H9 (cell line): ENCODE results near the gene QSOX2. TPM values are rescaled to one million over a fixed set of nuclear protein-coding genes. Genes with fewer than 3 reads are reported as not detected.

Experiments
- DNase-seq: peaks from one replicate; pipeline ENCODE4 v3.0.0-alpha.2; 2017
- H2AFZ ChIP-seq: one replicate; pipeline ENCODE4 v1.6.1; 2013; ENCODE audit warnings: mild to moderate bottlenecking, low read length, control low read depth, moderate library complexity
- H2AK5ac ChIP-seq: 2 replicates; pipeline ENCODE4 v1.6.1; 2013; ENCODE audit warnings: low read length, control low read depth, mixed read lengths; ENCODE audit not compliant: insufficient read length
- H2BK120ac ChIP-seq: one replicate; pipeline ENCODE4 v1.6.1; 2013; ENCODE audit warnings: low read depth, mild to moderate bottlenecking, low read length, control low read depth, inconsistent platforms; ENCODE audit not compliant: poor library complexity, severe bottlenecking
- H2BK12ac ChIP-seq: 2 replicates; pipeline ENCODE4 v1.6.1; 2013; ENCODE audit warnings: low read length, control low read depth, mixed read lengths, low read depth; ENCODE audit not compliant: insufficient read length
- H2BK15ac ChIP-seq: 2 replicates; pipeline ENCODE4 v1.6.1; 2013; ENCODE audit warnings: low read depth, low read length, control low read depth
- H2BK20ac ChIP-seq: one replicate; pipeline ENCODE4 v1.6.1; 2013; ENCODE audit warnings: low read depth, mild to moderate bottlenecking, low read length, control low read depth, inconsistent platforms; ENCODE audit not compliant: poor library complexity, severe bottlenecking
- H2BK5ac ChIP-seq: 2 replicates; pipeline ENCODE4 v1.6.1; 2013; ENCODE audit warnings: low read length, control low read depth, mixed read lengths; ENCODE audit not compliant: insufficient read length
- H3K14ac ChIP-seq: 2 replicates; pipeline ENCODE4 v1.6.1; 2013; ENCODE audit warnings: low read length, control low read depth; ENCODE audit not compliant: insufficient read depth
- H3K18ac ChIP-seq: 2 replicates; pipeline ENCODE4 v1.6.1; 2013; ENCODE audit warnings: low read depth, mild to moderate bottlenecking, mixed read lengths, low read length, control low read depth; ENCODE audit not compliant: insufficient read length
- H3K23ac ChIP-seq: 2 replicates; pipeline ENCODE4 v1.6.1; 2013; ENCODE audit warnings: low read length, control low read depth, mixed read lengths, low read depth; ENCODE audit not compliant: insufficient read length
- H3K23me2 ChIP-seq: 2 replicates; pipeline ENCODE4 v1.6.1; 2013; ENCODE audit warnings: low read depth, mild to moderate bottlenecking, mixed read lengths, low read length, control low read depth; ENCODE audit not compliant: insufficient read length, poor library complexity, severe bottlenecking
- H3K27ac ChIP-seq: 2 replicates; pipeline ENCODE4 v1.5.1; 2013; ENCODE audit warnings: low read length, control low read depth, mixed read lengths, low read depth; ENCODE audit not compliant: insufficient read length
- H3K27me3 ChIP-seq: 2 replicates; pipeline ENCODE4 v1.6.1; 2013; ENCODE audit warnings: low read length, control low read depth, inconsistent platforms; ENCODE audit not compliant: insufficient read depth
- H3K4ac ChIP-seq: 2 replicates; pipeline ENCODE4 v1.6.1; 2013; ENCODE audit warnings: low read depth, mild to moderate bottlenecking, control low read depth, inconsistent platforms, low read length, moderate library complexity
- H3K4me1 ChIP-seq: 2 replicates; pipeline ENCODE4 v1.6.1; 2013; ENCODE audit warnings: low read length, control low read depth, inconsistent platforms; ENCODE audit not compliant: insufficient read depth
- H3K4me2 ChIP-seq: 2 replicates; pipeline ENCODE4 v1.6.1; 2013; ENCODE audit warnings: low read length, control low read depth, mixed read lengths; ENCODE audit not compliant: insufficient read length, insufficient read depth
- H3K56ac ChIP-seq: 2 replicates; pipeline ENCODE4 v1.6.1; 2013; ENCODE audit warnings: low read depth, mild to moderate bottlenecking, mixed read lengths, low read length, control low read depth; ENCODE audit not compliant: insufficient read length
- H3K79me1 ChIP-seq: 2 replicates; pipeline ENCODE4 v1.6.1; 2013; ENCODE audit warnings: low read depth, mild to moderate bottlenecking, moderate library complexity, low read length, control low read depth, inconsistent platforms; ENCODE audit not compliant: insufficient read depth, poor library complexity, severe bottlenecking
- H3K79me2 ChIP-seq: 2 replicates; pipeline ENCODE4 v1.6.1; 2013; ENCODE audit warnings: low read length, control low read depth, inconsistent platforms; ENCODE audit not compliant: insufficient read depth
- H3K9ac ChIP-seq: 2 replicates; pipeline ENCODE4 v1.6.1; 2013; ENCODE audit warnings: low read length, control low read depth, mixed read lengths; ENCODE audit not compliant: insufficient read length; ENCODE audit errors: extremely low read depth
- H3K9me3 ChIP-seq: one replicate; pipeline ENCODE4 v1.6.1; 2013; ENCODE audit warnings: low read depth, low read length, inconsistent platforms; ENCODE audit not compliant: control insufficient read depth
- H3T11ph ChIP-seq: one replicate; pipeline ENCODE4 v1.6.1; 2013; ENCODE audit warnings: mild to moderate bottlenecking, low read length, control low read depth, inconsistent platforms
- H4K20me1 ChIP-seq: one replicate; pipeline ENCODE4 v1.6.1; 2013; ENCODE audit not compliant: control insufficient read depth, insufficient read length, insufficient read depth
- H4K5ac ChIP-seq: 2 replicates; pipeline ENCODE4 v1.6.1; 2013; ENCODE audit warnings: low read depth, mild to moderate bottlenecking, mixed read lengths, low read length, control low read depth; ENCODE audit not compliant: insufficient read length
- H4K8ac ChIP-seq: replicated peaks from 2 replicates; pipeline ENCODE4 v1.6.1; 2013; ENCODE audit warnings: low read length, control low read depth, mixed read lengths, low read depth; ENCODE audit not compliant: insufficient read length
- H4K91ac ChIP-seq: 2 replicates; pipeline ENCODE4 v1.6.1; 2013; ENCODE audit warnings: low read depth, mild to moderate bottlenecking, moderate library complexity, mixed read lengths, low read length, control low read depth; ENCODE audit not compliant: insufficient read length
- H3K27ac Mint-ChIP-seq, 3 experiments: 2 replicates in 2 of 3; 3 replicates in 1 of 3; pipeline ENCODE4 v1.8.0; 2020 to 2021; ENCODE audit warnings: mixed read lengths in 3 of 3, mild to moderate bottlenecking in 1 of 3, moderate library complexity in 1 of 3
- H3K27me3 Mint-ChIP-seq: 2 replicates; pipeline ENCODE4 v1.8.0; 2021; ENCODE audit warnings: low read depth, mild to moderate bottlenecking, moderate library complexity, mixed read lengths
- H3K36me3 Mint-ChIP-seq, 3 experiments: 2 replicates in 2 of 3; 3 replicates in 1 of 3; pipeline ENCODE4 v1.8.0; 2020 to 2021; ENCODE audit warnings: low read depth in 3 of 3, mixed read lengths in 3 of 3; ENCODE audit not compliant: insufficient read depth in 1 of 3
- H3K4me1 Mint-ChIP-seq, 2 experiments: 2 replicates each; pipeline ENCODE4 v1.8.0; 2020; ENCODE audit warnings: mixed read lengths in 2 of 2
- H3K4me3 Mint-ChIP-seq, 2 experiments: 2 replicates in 1 of 2; 3 replicates in 1 of 2; pipeline ENCODE4 v1.8.0; 2020 to 2021; ENCODE audit warnings: mild to moderate bottlenecking in 2 of 2, mixed read lengths in 2 of 2, moderate library complexity in 1 of 2
- H3K9me3 Mint-ChIP-seq, 2 experiments: 2 replicates in 1 of 2; 3 replicates in 1 of 2; pipeline ENCODE4 v1.8.0; 2020; ENCODE audit warnings: mild to moderate bottlenecking in 2 of 2, mixed read lengths in 2 of 2, moderate library complexity in 1 of 2
- WGBS: extraction: QIAGEN DNeasy Blood & Tissue Kit; methylation state at CpG from one replicate; pipeline ENCODE4 v1.1.7; 2013; ENCODE audit warnings: missing lambda C conversion rate, low lambda C conversion rate, mixed read lengths; ENCODE audit not compliant: insufficient read length; ENCODE audit errors: extremely low coverage; 5-methylcytosine and 5-hydroxymethylcytosine counted together
- total RNA-seq: library from RNA; stranded (reverse); gene quantifications from 2 replicates; pipeline ENCODE4 v1.2.1, GENCODE V29; 2021
- TF ChIP-seq, protein P1 (sequence below): fragments of 200-600 bp; sonication (generic); conservative IDR thresholded peaks from 3 replicates; pipeline ENCODE4 v1.8.0; 2021; ENCODE audit warnings: antibody characterized with exemption, mild to moderate bottlenecking

The QSOX2 gene
- total RNA-seq, 1 experiment from 2014 or later: 25.8 TPM

DNA sequence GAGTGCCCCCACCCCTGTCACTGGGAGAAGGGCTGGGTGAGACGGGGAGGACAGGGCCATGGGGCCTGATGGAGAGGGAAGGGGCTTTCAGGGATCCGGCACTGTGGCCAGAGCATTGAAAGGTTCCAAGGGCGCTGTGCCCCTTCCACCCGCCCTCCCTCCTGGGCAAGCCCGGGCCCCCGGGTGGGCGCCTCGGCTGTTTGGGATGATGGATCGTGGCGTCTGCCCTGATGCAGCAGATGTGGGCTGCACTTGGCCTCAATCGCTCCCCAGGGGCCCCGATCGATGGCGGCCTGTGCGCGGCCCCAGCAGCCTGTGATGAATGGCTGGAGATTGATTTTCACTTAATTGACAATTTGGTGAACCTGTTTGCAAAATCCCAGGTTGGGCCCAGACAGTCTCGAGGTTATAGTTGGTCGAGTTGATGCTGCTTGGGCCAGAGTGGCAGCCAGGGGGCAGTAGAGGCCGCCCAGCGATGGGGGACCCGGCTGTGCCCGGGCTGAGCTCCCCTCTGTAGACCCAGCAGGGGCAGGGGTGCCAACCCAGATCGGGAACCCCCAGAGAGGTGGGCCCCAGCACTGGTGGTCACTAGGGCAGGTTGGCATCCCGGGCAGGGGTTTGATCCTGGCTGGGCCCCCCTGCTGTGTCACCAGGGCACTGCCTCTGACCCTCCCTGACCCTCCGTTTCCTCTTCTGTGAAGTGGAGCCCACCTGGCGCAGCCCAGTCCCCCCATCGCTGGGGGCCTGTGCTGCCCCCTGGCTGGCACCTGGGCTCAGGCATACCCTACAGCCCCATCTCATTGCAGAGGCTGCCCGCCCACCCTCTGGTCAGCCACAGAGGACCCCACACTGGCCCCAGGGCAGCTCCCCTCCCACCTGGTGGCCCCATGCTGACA lies 75.4 kb downstream of the QSOX2 start:
- H4K5ac ChIP-seq: no peak overlapping the region
- H3K27ac ChIP-seq: no peak overlapping the region
- no peak overlapping the region for H3T11ph ChIP-seq
- WGBS: no CpG with 5 or more reads among the region's 28 CpGs
- H3K27ac Mint-ChIP-seq: peak overlapping the region in 2 of 3 experiments; percentile 59 to 96; a peak in 3 of 7 replicates
- H3K9me3 Mint-ChIP-seq: peaks cover 3 to 5% of the 10 kb centered on the region in 2 experiments; a peak in 3 of 5 replicates
- no peak overlapping the region for H3K23ac ChIP-seq
- H4K8ac ChIP-seq: no peak overlapping the region
- H2AK5ac ChIP-seq: no peak overlapping the region
- no peak overlapping the region for H3K14ac ChIP-seq
- H2BK12ac ChIP-seq: no peak overlapping the region
- H2BK20ac ChIP-seq: no peak overlapping the region
- H3K4me1 Mint-ChIP-seq: peaks cover 22 to 39% of the 10 kb centered on the region in 2 experiments
- H3K9ac ChIP-seq: no peak overlapping the region
- no peaks in the 10 kb centered on the region for H3K79me2 ChIP-seq
- H2AFZ ChIP-seq: no peak overlapping the region
- no peaks in the 10 kb centered on the region for H3K79me1 ChIP-seq
- H4K91ac ChIP-seq: no peak overlapping the region
- H3K4me2 ChIP-seq: no peak overlapping the region
- peak; percentile 70 for DNase-seq
- peaks cover 2% of the 10 kb centered on the region for H3K27me3 Mint-ChIP-seq
- no peak overlapping the region for H3K4me3 Mint-ChIP-seq
- TF ChIP-seq, protein P1, sequence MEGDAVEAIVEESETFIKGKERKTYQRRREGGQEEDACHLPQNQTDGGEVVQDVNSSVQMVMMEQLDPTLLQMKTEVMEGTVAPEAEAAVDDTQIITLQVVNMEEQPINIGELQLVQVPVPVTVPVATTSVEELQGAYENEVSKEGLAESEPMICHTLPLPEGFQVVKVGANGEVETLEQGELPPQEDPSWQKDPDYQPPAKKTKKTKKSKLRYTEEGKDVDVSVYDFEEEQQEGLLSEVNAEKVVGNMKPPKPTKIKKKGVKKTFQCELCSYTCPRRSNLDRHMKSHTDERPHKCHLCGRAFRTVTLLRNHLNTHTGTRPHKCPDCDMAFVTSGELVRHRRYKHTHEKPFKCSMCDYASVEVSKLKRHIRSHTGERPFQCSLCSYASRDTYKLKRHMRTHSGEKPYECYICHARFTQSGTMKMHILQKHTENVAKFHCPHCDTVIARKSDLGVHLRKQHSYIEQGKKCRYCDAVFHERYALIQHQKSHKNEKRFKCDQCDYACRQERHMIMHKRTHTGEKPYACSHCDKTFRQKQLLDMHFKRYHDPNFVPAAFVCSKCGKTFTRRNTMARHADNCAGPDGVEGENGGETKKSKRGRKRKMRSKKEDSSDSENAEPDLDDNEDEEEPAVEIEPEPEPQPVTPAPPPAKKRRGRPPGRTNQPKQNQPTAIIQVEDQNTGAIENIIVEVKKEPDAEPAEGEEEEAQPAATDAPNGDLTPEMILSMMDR: peak; percentile 92
- no peak overlapping the region for H3K56ac ChIP-seq
- H3K36me3 Mint-ChIP-seq: no peaks in the 10 kb centered on the region; a peak in 3 of 7 replicates
- no peaks in the 10 kb centered on the region for H3K9me3 ChIP-seq
- H3K23me2 ChIP-seq: no peaks in the 10 kb centered on the region
- no peaks in the 10 kb centered on the region for H3K27me3 ChIP-seq
- H2BK120ac ChIP-seq: no peak overlapping the region
- H4K20me1 ChIP-seq: no peaks in the 10 kb centered on the region
- no peak overlapping the region for H3K18ac ChIP-seq
- no peak overlapping the region for H2BK5ac ChIP-seq
- peaks cover 1% of the 10 kb centered on the region; the same call in 1 of the 2 replicates for H3K4me1 ChIP-seq
- H3K4ac ChIP-seq: no peak overlapping the region
- no peak overlapping the region for H2BK15ac ChIP-seq
